ENCODE results near the gene OLAH.

DNA sequence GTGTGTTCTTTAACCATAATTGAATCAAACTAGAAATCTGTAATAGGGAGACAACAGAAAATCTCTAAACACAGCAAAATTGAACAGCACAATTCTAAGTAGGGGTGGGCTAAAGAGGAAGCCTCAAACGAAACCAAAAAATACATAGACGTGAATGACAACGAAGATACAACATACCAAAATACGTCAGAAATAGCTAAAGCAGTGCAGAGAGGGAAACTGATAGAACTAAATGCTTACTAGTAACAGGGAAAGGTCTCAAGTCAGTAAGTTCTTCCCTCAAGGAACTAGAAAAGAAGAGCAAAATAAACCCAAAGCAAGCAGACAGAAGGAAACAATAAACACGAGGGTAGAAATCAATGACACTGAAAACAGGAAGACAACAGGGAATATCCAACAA lies 72.5 kb downstream of the OLAH start:
- TF ChIP-seq, protein P1, sequence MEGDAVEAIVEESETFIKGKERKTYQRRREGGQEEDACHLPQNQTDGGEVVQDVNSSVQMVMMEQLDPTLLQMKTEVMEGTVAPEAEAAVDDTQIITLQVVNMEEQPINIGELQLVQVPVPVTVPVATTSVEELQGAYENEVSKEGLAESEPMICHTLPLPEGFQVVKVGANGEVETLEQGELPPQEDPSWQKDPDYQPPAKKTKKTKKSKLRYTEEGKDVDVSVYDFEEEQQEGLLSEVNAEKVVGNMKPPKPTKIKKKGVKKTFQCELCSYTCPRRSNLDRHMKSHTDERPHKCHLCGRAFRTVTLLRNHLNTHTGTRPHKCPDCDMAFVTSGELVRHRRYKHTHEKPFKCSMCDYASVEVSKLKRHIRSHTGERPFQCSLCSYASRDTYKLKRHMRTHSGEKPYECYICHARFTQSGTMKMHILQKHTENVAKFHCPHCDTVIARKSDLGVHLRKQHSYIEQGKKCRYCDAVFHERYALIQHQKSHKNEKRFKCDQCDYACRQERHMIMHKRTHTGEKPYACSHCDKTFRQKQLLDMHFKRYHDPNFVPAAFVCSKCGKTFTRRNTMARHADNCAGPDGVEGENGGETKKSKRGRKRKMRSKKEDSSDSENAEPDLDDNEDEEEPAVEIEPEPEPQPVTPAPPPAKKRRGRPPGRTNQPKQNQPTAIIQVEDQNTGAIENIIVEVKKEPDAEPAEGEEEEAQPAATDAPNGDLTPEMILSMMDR (IDR thresholded peaks at IDR 0.05) = no peak
- TF ChIP-seq POLR2A (IDR thresholded peaks at IDR 0.05) = no peak
- no peak for TF ChIP-seq POLR2AphosphoS5 (IDR thresholded peaks at IDR 0.05)

Data from suprapubic skin (tissue), 4 donors.